IMR-90 (cell line): ENCODE measurements around the gene RIPK4. TPM values are rescaled to one million over a fixed set of nuclear protein-coding genes. Genes with fewer than 3 reads are reported as not detected.

Source experiments
- ATAC-seq: fragments of 200-7000 bp; cut with Tn5 transposase; 2 replicates; pipeline ENCODE4 v1.9.1; 2020; ENCODE audit warnings: low read depth, mild to moderate bottlenecking, moderate library complexity
- BruUV-seq: library from RNA; stranded (reverse); fragments of 400-500 nt; replicated peaks from 2 replicates; lab custom pipeline; 2021; lab: Mats Ljungman, UMichigan
- CTCF ChIA-PET: fragments of 300-600 bp; formaldehyde crosslinking; extraction: SDS; loops from one replicate; lab custom pipeline; 2021; ENCODE audit warnings: antibody characterized with exemption; lab: Yijun Ruan, JAX
- POLR2A ChIA-PET: fragments of 300-600 bp; sonication (Branson Sonifier 250); formaldehyde crosslinking; loops from one replicate; lab custom pipeline; 2022; ENCODE audit warnings: antibody characterized with exemption; ENCODE audit not compliant: unreplicated experiment; lab: Charles Lee
- DNase-seq: peaks from one replicate; pipeline ENCODE4 v3.0.0; 2013
- H2AFZ ChIP-seq: replicated peaks from 2 replicates; pipeline ENCODE3; 2013; ENCODE audit warnings: low read length, mild to moderate bottlenecking; ENCODE audit not compliant: poor library complexity
- H2AK5ac ChIP-seq: 2 replicates; pipeline ENCODE4 v1.6.1; 2013; ENCODE audit warnings: low read depth, low read length, inconsistent platforms
- H2AK9ac ChIP-seq: replicated peaks from 2 replicates; pipeline ENCODE3; 2013; ENCODE audit warnings: mild to moderate bottlenecking, low read depth, low read length, moderate library complexity; ENCODE audit not compliant: poor library complexity
- H2BK120ac ChIP-seq: 2 replicates; pipeline ENCODE4 v1.6.1; 2013; ENCODE audit warnings: low read depth, low read length, inconsistent platforms
- H2BK15ac ChIP-seq: 3 replicates; pipeline ENCODE4 v1.6.1; 2013; ENCODE audit warnings: low read depth, low read length, inconsistent platforms
- H2BK20ac ChIP-seq: 2 replicates; pipeline ENCODE4 v1.6.1; 2013; ENCODE audit warnings: low read depth, mild to moderate bottlenecking, inconsistent platforms, low read length, moderate library complexity
- H2BK5ac ChIP-seq: 2 replicates; pipeline ENCODE4 v1.6.1; 2013; ENCODE audit warnings: mild to moderate bottlenecking, low read depth, low read length, inconsistent platforms; ENCODE audit not compliant: poor library complexity, severe bottlenecking
- H3K14ac ChIP-seq: replicated peaks from 2 replicates; pipeline ENCODE4 v1.6.1; 2013; ENCODE audit warnings: low read depth, low read length, inconsistent platforms
- H3K18ac ChIP-seq: 2 replicates; pipeline ENCODE4 v1.6.1; 2013; ENCODE audit warnings: low read depth, low read length, control low read depth
- H3K23ac ChIP-seq: 2 replicates; pipeline ENCODE4 v1.6.1; 2013; ENCODE audit warnings: low read depth, low read length, inconsistent platforms
- H3K27ac ChIP-seq: 2 replicates; pipeline ENCODE4 v1.5.1; 2013; ENCODE audit warnings: mild to moderate bottlenecking, control low read depth, low read length; ENCODE audit not compliant: insufficient read depth
- H3K27me3 ChIP-seq: 2 replicates; pipeline ENCODE4 v1.6.1; 2013; ENCODE audit warnings: low read length; ENCODE audit not compliant: control insufficient read depth, insufficient read depth
- H3K36me3 ChIP-seq: 2 replicates; pipeline ENCODE4 v1.6.1; 2013; ENCODE audit warnings: low read length, mixed read lengths; ENCODE audit not compliant: control insufficient read depth, insufficient read depth
- H3K4ac ChIP-seq: 2 replicates; pipeline ENCODE4 v1.6.1; 2013; ENCODE audit warnings: low read depth, low read length, inconsistent platforms
- H3K4me1 ChIP-seq: 2 replicates; pipeline ENCODE4 v1.6.1; 2013; ENCODE audit warnings: low read length, mixed read lengths; ENCODE audit not compliant: control insufficient read depth, insufficient read depth
- H3K4me2 ChIP-seq: 2 replicates; pipeline ENCODE4 v1.6.1; 2013; ENCODE audit warnings: low read depth, mild to moderate bottlenecking, control low read depth, low read length, moderate library complexity
- H3K4me3 ChIP-seq: 2 replicates; pipeline ENCODE4 v1.5.1; 2013; ENCODE audit warnings: low read depth, mild to moderate bottlenecking, control low read depth, low read length, moderate library complexity; ENCODE audit not compliant: insufficient read depth
- H3K56ac ChIP-seq: 2 replicates; pipeline ENCODE4 v1.6.1; 2013; ENCODE audit warnings: low read length, inconsistent platforms; ENCODE audit not compliant: insufficient read depth; ENCODE audit errors: extremely low read depth
- H3K79me1 ChIP-seq, 2 experiments: 2 replicates each; pipeline ENCODE4 v1.6.1; 2013; ENCODE audit warnings: low read length in 2 of 2, inconsistent platforms in 1 of 2, low read depth in 1 of 2
- H3K9ac ChIP-seq: 2 replicates; pipeline ENCODE4 v1.6.1; 2013; ENCODE audit warnings: low read depth, low read length, control low read depth
- H3K9me1 ChIP-seq: 2 replicates; pipeline ENCODE4 v1.6.1; 2013; ENCODE audit warnings: low read length, inconsistent platforms; ENCODE audit not compliant: insufficient read depth
- H3K9me3 ChIP-seq: 2 replicates; pipeline ENCODE4 v1.6.1; 2013; ENCODE audit warnings: low read length; ENCODE audit not compliant: control insufficient read depth, insufficient read depth
- H4K20me1 ChIP-seq: 2 replicates; pipeline ENCODE4 v1.6.1; 2013; ENCODE audit warnings: low read length, inconsistent platforms; ENCODE audit not compliant: insufficient read depth
- H4K5ac ChIP-seq: 2 replicates; pipeline ENCODE4 v1.6.1; 2013; ENCODE audit warnings: mild to moderate bottlenecking, low read depth, low read length, control low read depth
- H4K8ac ChIP-seq, 2 experiments: 2 replicates each; pipeline ENCODE4 v1.6.1; 2013; ENCODE audit warnings: low read depth in 2 of 2, low read length in 2 of 2, control low read depth in 1 of 2, inconsistent platforms in 1 of 2
- H4K91ac ChIP-seq: 2 replicates; pipeline ENCODE4 v1.6.1; 2013; ENCODE audit warnings: low read depth, low read length, inconsistent platforms; ENCODE audit not compliant: insufficient read depth
- CEBPB ChIP-seq: IDR thresholded peaks from 2 replicates; pipeline ENCODE4 v1.6.1; 2012; ENCODE audit warnings: low read depth, low read length, improper control_type of control experiment
- CHD1 ChIP-seq: IDR thresholded peaks from 2 replicates; pipeline ENCODE4 v1.6.1; 2012; ENCODE audit warnings: low read depth, low read length, improper control_type of control experiment
- ELK1 ChIP-seq: fragments of 150-350 bp; IDR thresholded peaks from 2 replicates; pipeline ENCODE4 v1.6.1; 2016; ENCODE audit warnings: low read depth, mild to moderate bottlenecking, low read length, moderate library complexity, borderline replicate concordance
- MAFK ChIP-seq: IDR thresholded peaks from 2 replicates; pipeline ENCODE4 v1.6.1; 2012; ENCODE audit warnings: low read depth, low read length, improper control_type of control experiment
- NFE2L2 ChIP-seq: fragments of 150-350 bp; IDR thresholded peaks from 2 replicates; pipeline ENCODE4 v1.6.1; 2016; ENCODE audit warnings: low read depth, mild to moderate bottlenecking, low read length
- SMC3 ChIP-seq: fragments of 150-350 bp; IDR thresholded peaks from 2 replicates; pipeline ENCODE4 v1.6.1; 2016; ENCODE audit warnings: low read depth, mild to moderate bottlenecking, antibody characterized with exemption, low read length, moderate library complexity
- USF2 ChIP-seq: fragments of 150-350 bp; IDR thresholded peaks from 2 replicates; pipeline ENCODE4 v1.6.1; 2017; ENCODE audit warnings: mild to moderate bottlenecking, antibody characterized with exemption, low read length, low read depth
- WGBS, 2 experiments: methylation state at CpG; one replicate each; pipeline versions ENCODE4 v1.1.5 to v1.1.7; 2013; ENCODE audit warnings: missing lambda C conversion rate in 2 of 2; ENCODE audit not compliant: insufficient read length in 1 of 2; ENCODE audit errors: extremely low coverage in 2 of 2; 5-methylcytosine and 5-hydroxymethylcytosine counted together
- dilution Hi-C: fragments of 300-500 bp; cut with HindIII; formaldehyde crosslinking; loops from one replicate; pipeline ENCODE4 v1.14.3; 2018; ENCODE audit warnings: low sequenced_read_pairs; ENCODE audit not compliant: unreplicated experiment
- in situ Hi-C: fragments of 300-500 bp; cut with MboI; formaldehyde crosslinking; loops from 3 replicates; pipeline ENCODE4 v1.14.3; 2019; ENCODE audit warnings: low sequenced_read_pairs, inconsistent platforms, mixed read lengths
- intact Hi-C: fragments of 100-400 bp; cut with micrococcal nuclease; formaldehyde crosslinking; loops from 2 replicates; pipeline ENCODE4 v1.10.0; 2022
- polyA plus RNA-seq, 3 experiments: library from polyadenylated mRNA; depleted of rRNA; stranded (reverse); fragments of >200 nt; gene quantifications; 2 replicates each; pipeline ENCODE4 v1.2.3, GENCODE V29; 2012; ENCODE audit warnings: low replicate concordance in 1 of 3
- total RNA-seq: library from RNA; depleted of rRNA; stranded (reverse); fragments of >200 nt; gene quantifications from 2 replicates; pipeline ENCODE4 v1.2.3, GENCODE V29; 2012

RIPK4 gene
- total and polyA plus RNA-seq, 2 of the 4 experiments (the other 2 are of a cell fraction): under 0.01 to 0.03 TPM

- dilution Hi-C loops: no loop called here
- ATAC-seq (no peak), DNase-seq (no peak)
- in situ Hi-C loops: no loop called here
- BruUV-seq: no TSS peak
- Histone ChIP-seq H3K27ac (no peak overlapping the region), H2BK20ac (no peak overlapping the region), H3K79me1 (no peaks in the 10 kb centered on the region), H3K36me3 (no peaks in the 10 kb centered on the region), H3K23ac (no peak overlapping the region), H2AK9ac (no peak overlapping the region), H3K9me1 (no peaks in the 10 kb centered on the region), H3K4me2 (no peak overlapping the region), H2AK5ac (no peak overlapping the region), H3K9me3 (no peaks in the 10 kb centered on the region), H4K91ac (no peak overlapping the region), H2AFZ (no peak overlapping the region), H3K14ac (no peak overlapping the region), H4K5ac (no peak overlapping the region), H3K56ac (no peak overlapping the region), H3K18ac (no peak overlapping the region), H3K4me1 (no peaks in the 10 kb centered on the region), H4K8ac (no peak overlapping the region), H3K9ac (no peak overlapping the region), H4K20me1 (no peaks in the 10 kb centered on the region), H2BK5ac (no peak overlapping the region), H3K4ac (no peak overlapping the region), H3K4me3 (no peak overlapping the region), H3K27me3 (peaks cover 47% of the 10 kb centered on the region), H2BK120ac (no peak overlapping the region), H2BK15ac (no peak overlapping the region)
- no peak for TF ChIP-seq USF2
- TF ChIP-seq SMC3: no peak
- no peak for TF ChIP-seq CEBPB
- TF ChIP-seq CHD1: no peak
- TF ChIP-seq MAFK: no peak
- no peak for TF ChIP-seq NFE2L2
- TF ChIP-seq ELK1: no peak
- WGBS, 2 experiments: no CpG with 5 or more reads among the region's 6 CpGs
- ChIA-PET POLR2A (no interaction called here), CTCF (interaction anchor here (0.5 kb wide), 1 partner anchor 70 kb away, joined by 3 read pairs; no protein-coding TSS in a partner anchor)
- intact Hi-C loops: no loop called here
Measured at GRCh38 chr21:41719691-41720090, 47.2 kb downstream of the RIPK4 start.
